HEK293 (cell line): ENCODE data around the gene ELAVL1.

Experiments
- CTCF ChIA-PET: fragments of 350-600 bp; formaldehyde crosslinking; extraction: SDS; loops from one replicate; lab custom pipeline; 2021; ENCODE audit warnings: antibody characterized with exemption; lab: Yijun Ruan, JAX
- POLR2A ChIA-PET: fragments of 300-600 bp; formaldehyde crosslinking; extraction: SDS; loops from one replicate; lab custom pipeline; 2020; ENCODE audit warnings: antibody characterized with exemption, inconsistent platforms; lab: Yijun Ruan, JAX
- H3K27ac ChIP-seq: fragments of 200-500 bp; sonication (Bioruptor generic); 2 replicates; pipeline ENCODE4 v1.5.1; 2014; ENCODE audit warnings: low read depth, low read length, control low read depth, inconsistent platforms; ENCODE audit errors: extremely low read depth
- H3K36me3 ChIP-seq, 2 experiments: fragments of 200-500 bp in 1 of 2; sonication (Bioruptor generic) in 1 of 2; 1 replicate in 1 of 2; 2 replicates in 1 of 2; pipeline ENCODE4 v1.5.1; 2014 to 2017; ENCODE audit warnings: inconsistent platforms in 2 of 2, low read length in 2 of 2; ENCODE audit not compliant: control insufficient read depth in 2 of 2, insufficient read depth in 1 of 2
- H3K4me1 ChIP-seq: fragments of 200-500 bp; sonication (Bioruptor generic); 2 replicates; pipeline ENCODE4 v1.5.1; 2014; ENCODE audit warnings: mild to moderate bottlenecking, low read length, inconsistent platforms; ENCODE audit not compliant: control insufficient read depth, insufficient read depth
- H3K4me3 ChIP-seq: 2 replicates; pipeline ENCODE4 v1.5.1; 2011; ENCODE audit warnings: low read depth, mild to moderate bottlenecking, control low read depth, low read length, moderate library complexity
- H3K9me3 ChIP-seq: fragments of 200-500 bp; sonication (Bioruptor generic); 2 replicates; pipeline ENCODE4 v1.5.1; 2014; ENCODE audit warnings: low read depth, low read length, inconsistent platforms; ENCODE audit not compliant: control insufficient read depth, insufficient read depth
- HOXC10 ChIP-seq: sonication (generic); formaldehyde crosslinking; IDR thresholded peaks from 2 replicates; pipeline ENCODE4 v1.8.1; 2023; ENCODE audit warnings: mild to moderate bottlenecking, missing genetic modification reagents
- KLF8 ChIP-seq: fragments of 450-650 bp; formaldehyde crosslinking; IDR thresholded peaks from 2 replicates; pipeline ENCODE4 v1.5.1; 2016; ENCODE audit warnings: missing biosample characterization, missing genetic modification characterization
- SCRT1 ChIP-seq: fragments of 450-650 bp; formaldehyde crosslinking; IDR thresholded peaks from 2 replicates; pipeline ENCODE4 v1.5.1; 2016; ENCODE audit warnings: missing biosample characterization, missing genetic modification characterization, borderline replicate concordance
- SP2 ChIP-seq: fragments of 450-650 bp; formaldehyde crosslinking; IDR thresholded peaks from 2 replicates; pipeline ENCODE4 v1.5.1; 2016; ENCODE audit warnings: missing biosample characterization, missing genetic modification characterization
- ZBTB1 ChIP-seq: fragments of 450-650 bp; formaldehyde crosslinking; IDR thresholded peaks from 2 replicates; pipeline ENCODE4 v1.5.1; 2016; ENCODE audit warnings: missing biosample characterization, missing genetic modification characterization
- ZFP3 ChIP-seq: fragments of 450-650 bp; formaldehyde crosslinking; IDR thresholded peaks from 2 replicates; pipeline ENCODE4 v1.5.1; 2016; ENCODE audit warnings: low read depth, missing biosample characterization, missing genetic modification characterization
- ZNF157 ChIP-seq: fragments of 450-650 bp; formaldehyde crosslinking; IDR thresholded peaks from 2 replicates; pipeline ENCODE4 v1.5.1; 2016; ENCODE audit warnings: missing biosample characterization, missing genetic modification characterization
- ZNF311 ChIP-seq: fragments of 450-650 bp; formaldehyde crosslinking; IDR thresholded peaks from 2 replicates; pipeline ENCODE4 v1.5.1; 2017; ENCODE audit warnings: missing biosample characterization, missing genetic modification characterization, borderline replicate concordance
- ZNF473 ChIP-seq: fragments of 450-650 bp; formaldehyde crosslinking; IDR thresholded peaks from 2 replicates; pipeline ENCODE4 v1.5.1; 2017; ENCODE audit warnings: missing biosample characterization, missing genetic modification characterization
- ZNF501 ChIP-seq: fragments of 450-650 bp; formaldehyde crosslinking; IDR thresholded peaks from 2 replicates; pipeline ENCODE4 v1.5.1; 2016; ENCODE audit warnings: missing biosample characterization, missing genetic modification characterization
- ZNF530 ChIP-seq: fragments of 450-650 bp; formaldehyde crosslinking; IDR thresholded peaks from 2 replicates; pipeline ENCODE4 v1.5.1; 2016; ENCODE audit warnings: low read depth, missing biosample characterization, missing genetic modification characterization
- ZNF548 ChIP-seq: fragments of 450-650 bp; formaldehyde crosslinking; IDR thresholded peaks from 2 replicates; pipeline ENCODE4 v1.5.1; 2016; ENCODE audit warnings: missing biosample characterization, missing genetic modification characterization
- ZNF561 ChIP-seq: fragments of 450-650 bp; IDR thresholded peaks from 2 replicates; pipeline ENCODE4 v1.5.1; 2018; ENCODE audit warnings: missing biosample characterization, missing genetic modification characterization, borderline replicate concordance
- ZNF658 ChIP-seq: fragments of 450-650 bp; formaldehyde crosslinking; IDR thresholded peaks from 2 replicates; pipeline ENCODE4; 2016; ENCODE audit warnings: missing biosample characterization, missing genetic modification characterization
- ZNF677 ChIP-seq: fragments of 450-650 bp; IDR thresholded peaks from 2 replicates; pipeline ENCODE4 v1.5.0; 2018; ENCODE audit warnings: missing biosample characterization, mild to moderate bottlenecking, missing genetic modification characterization, moderate library complexity
- ZNF747 ChIP-seq: fragments of 450-650 bp; formaldehyde crosslinking; IDR thresholded peaks from 2 replicates; pipeline ENCODE4 v1.5.1; 2016; ENCODE audit warnings: missing biosample characterization, missing genetic modification characterization
- TF ChIP-seq, protein P1 (sequence below): fragments of 450-650 bp; formaldehyde crosslinking; IDR thresholded peaks from 2 replicates; pipeline ENCODE4 v1.5.1; 2016; ENCODE audit warnings: missing biosample characterization, missing genetic modification characterization
- TF ChIP-seq, protein P2 (sequence below): fragments of 450-650 bp; formaldehyde crosslinking; IDR thresholded peaks from 2 replicates; pipeline ENCODE4 v1.5.1; 2016; ENCODE audit warnings: missing biosample characterization, missing genetic modification characterization
- TF ChIP-seq, protein P3 (sequence below): fragments of 450-650 bp; formaldehyde crosslinking; conservative IDR thresholded peaks from 2 replicates; pipeline ENCODE4 v1.5.1; 2016; ENCODE audit warnings: low read depth, missing biosample characterization, missing genetic modification characterization
- TF ChIP-seq, protein P4 (sequence below): fragments of 450-650 bp; formaldehyde crosslinking; IDR thresholded peaks from 2 replicates; pipeline ENCODE4 v1.5.1; 2016; ENCODE audit warnings: missing biosample characterization, missing genetic modification characterization
- TF ChIP-seq, protein P5 (sequence below): IDR thresholded peaks from 2 replicates; pipeline ENCODE4 v1.6.1; 2011; ENCODE audit warnings: mild to moderate bottlenecking, low read depth, low read length, borderline replicate concordance
- TF ChIP-seq, protein P6 (sequence below): fragments of 450-650 bp; formaldehyde crosslinking; IDR thresholded peaks from 2 replicates; pipeline ENCODE4 v1.5.1; 2016; ENCODE audit warnings: missing biosample characterization, missing genetic modification characterization

ELAVL1 gene

DNA sequence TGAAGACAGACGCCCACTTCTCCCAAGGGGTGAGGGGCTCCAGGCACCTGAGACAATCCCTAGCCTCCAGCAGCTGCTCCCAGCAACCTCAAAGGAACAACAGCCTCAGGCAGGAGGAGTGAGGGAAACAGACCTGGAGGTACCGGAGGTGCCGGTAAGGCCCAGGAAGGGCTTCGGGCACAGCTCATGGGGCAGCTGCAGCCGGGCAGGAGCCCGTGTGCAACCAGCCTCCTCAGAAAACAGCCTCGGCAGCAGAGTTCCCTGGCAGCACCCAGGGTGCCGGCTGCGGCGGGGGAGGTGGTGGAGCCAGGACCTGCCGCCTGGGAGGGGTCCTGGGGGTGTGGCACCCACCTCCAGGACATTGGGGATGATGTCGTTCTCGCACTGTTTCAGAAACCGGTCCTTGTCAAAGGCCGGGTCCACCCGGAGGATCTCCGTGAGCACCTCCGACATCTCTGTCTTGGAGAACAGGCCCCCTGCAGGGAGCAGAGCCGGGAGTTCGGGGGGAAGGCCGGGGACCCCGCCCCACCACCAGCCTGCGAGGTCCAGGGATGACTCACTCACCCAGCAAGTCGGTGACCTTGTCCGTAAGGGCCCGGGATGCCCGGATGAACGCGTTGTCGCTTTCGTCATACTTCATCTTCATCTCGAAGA, 73.0 kb downstream of the ELAVL1 start:
- Histone ChIP-seq H3K4me3 (no peak overlapping the region), H3K27ac (no peak overlapping the region), H3K36me3 (peaks cover 23 to 76% of the 10 kb centered on the region in 2 experiments; a peak in 2 of 3 replicates), H3K4me1 (peaks cover 14% of the 10 kb centered on the region), H3K9me3 (no peaks in the 10 kb centered on the region)
- no peak for TF ChIP-seq SP2 (tag by site-specific recombination)
- TF ChIP-seq ZNF501 (tag by site-specific recombination), result no peak
- no peak for TF ChIP-seq ZNF548 (tag by site-specific recombination)
- TF ChIP-seq, protein P1, sequence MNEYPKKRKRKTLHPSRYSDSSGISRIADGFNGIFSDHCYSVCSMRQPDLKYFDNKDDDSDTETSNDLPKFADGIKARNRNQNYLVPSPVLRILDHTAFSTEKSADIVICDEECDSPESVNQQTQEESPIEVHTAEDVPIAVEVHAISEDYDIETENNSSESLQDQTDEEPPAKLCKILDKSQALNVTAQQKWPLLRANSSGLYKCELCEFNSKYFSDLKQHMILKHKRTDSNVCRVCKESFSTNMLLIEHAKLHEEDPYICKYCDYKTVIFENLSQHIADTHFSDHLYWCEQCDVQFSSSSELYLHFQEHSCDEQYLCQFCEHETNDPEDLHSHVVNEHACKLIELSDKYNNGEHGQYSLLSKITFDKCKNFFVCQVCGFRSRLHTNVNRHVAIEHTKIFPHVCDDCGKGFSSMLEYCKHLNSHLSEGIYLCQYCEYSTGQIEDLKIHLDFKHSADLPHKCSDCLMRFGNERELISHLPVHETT, result no peak
- TF ChIP-seq, protein P2, sequence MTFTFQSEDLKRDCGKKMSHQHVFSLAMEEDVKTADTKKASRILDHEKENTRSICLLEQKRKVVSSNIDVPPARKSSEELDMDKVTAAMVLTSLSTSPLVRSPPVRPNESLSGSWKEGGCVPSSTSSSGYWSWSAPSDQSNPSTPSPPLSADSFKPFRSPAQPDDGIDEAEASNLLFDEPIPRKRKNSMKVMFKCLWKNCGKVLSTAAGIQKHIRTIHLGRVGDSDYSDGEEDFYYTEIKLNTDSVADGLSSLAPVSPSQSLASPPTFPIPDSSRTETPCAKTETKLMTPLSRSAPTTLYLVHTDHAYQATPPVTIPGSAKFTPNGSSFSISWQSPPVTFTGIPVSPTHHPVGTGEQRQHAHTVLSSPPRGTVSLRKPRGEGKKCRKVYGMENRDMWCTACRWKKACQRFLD (tag by site-specific recombination), result no peak
- no peak for TF ChIP-seq ZNF530 (tag by site-specific recombination)
- peak; percentile 80 for TF ChIP-seq ZFP3 (tag by site-specific recombination)
- TF ChIP-seq ZNF747, result no peak
- TF ChIP-seq, protein P3, sequence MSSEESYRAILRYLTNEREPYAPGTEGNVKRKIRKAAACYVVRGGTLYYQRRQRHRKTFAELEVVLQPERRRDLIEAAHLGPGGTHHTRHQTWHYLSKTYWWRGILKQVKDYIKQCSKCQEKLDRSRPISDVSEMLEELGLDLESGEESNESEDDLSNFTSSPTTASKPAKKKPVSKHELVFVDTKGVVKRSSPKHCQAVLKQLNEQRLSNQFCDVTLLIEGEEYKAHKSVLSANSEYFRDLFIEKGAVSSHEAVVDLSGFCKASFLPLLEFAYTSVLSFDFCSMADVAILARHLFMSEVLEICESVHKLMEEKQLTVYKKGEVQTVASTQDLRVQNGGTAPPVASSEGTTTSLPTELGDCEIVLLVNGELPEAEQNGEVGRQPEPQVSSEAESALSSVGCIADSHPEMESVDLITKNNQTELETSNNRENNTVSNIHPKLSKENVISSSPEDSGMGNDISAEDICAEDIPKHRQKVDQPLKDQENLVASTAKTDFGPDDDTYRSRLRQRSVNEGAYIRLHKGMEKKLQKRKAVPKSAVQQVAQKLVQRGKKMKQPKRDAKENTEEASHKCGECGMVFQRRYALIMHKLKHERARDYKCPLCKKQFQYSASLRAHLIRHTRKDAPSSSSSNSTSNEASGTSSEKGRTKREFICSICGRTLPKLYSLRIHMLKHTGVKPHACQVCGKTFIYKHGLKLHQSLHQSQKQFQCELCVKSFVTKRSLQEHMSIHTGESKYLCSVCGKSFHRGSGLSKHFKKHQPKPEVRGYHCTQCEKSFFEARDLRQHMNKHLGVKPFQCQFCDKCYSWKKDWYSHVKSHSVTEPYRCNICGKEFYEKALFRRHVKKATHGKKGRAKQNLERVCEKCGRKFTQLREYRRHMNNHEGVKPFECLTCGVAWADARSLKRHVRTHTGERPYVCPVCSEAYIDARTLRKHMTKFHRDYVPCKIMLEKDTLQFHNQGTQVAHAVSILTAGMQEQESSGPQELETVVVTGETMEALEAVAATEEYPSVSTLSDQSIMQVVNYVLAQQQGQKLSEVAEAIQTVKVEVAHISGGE, result no peak
- TF ChIP-seq ZNF473 (tag by site-specific recombination), result no peak
- TF ChIP-seq KLF8, result 0 out of 2 replicates have a peak, but pooled peaks have one; percentile 29
- TF ChIP-seq SCRT1 (tag by site-specific recombination), result no peak
- no peak for TF ChIP-seq ZNF677 (tag by site-specific recombination)
- no peak for TF ChIP-seq ZNF561 (tag by site-specific recombination)
- TF ChIP-seq ZNF311, result no peak
- ChIA-PET POLR2A (interaction anchor here (5.8 kb wide), 1 partner anchor 10 kb away, joined by 60 read pairs; the partner anchor contains the start of gene TIMM44), CTCF (interaction anchor here (1.0 kb wide), 1 partner anchor 11 kb away, joined by 4 read pairs; the partner anchor contains the start of gene TIMM44)

DNA sequence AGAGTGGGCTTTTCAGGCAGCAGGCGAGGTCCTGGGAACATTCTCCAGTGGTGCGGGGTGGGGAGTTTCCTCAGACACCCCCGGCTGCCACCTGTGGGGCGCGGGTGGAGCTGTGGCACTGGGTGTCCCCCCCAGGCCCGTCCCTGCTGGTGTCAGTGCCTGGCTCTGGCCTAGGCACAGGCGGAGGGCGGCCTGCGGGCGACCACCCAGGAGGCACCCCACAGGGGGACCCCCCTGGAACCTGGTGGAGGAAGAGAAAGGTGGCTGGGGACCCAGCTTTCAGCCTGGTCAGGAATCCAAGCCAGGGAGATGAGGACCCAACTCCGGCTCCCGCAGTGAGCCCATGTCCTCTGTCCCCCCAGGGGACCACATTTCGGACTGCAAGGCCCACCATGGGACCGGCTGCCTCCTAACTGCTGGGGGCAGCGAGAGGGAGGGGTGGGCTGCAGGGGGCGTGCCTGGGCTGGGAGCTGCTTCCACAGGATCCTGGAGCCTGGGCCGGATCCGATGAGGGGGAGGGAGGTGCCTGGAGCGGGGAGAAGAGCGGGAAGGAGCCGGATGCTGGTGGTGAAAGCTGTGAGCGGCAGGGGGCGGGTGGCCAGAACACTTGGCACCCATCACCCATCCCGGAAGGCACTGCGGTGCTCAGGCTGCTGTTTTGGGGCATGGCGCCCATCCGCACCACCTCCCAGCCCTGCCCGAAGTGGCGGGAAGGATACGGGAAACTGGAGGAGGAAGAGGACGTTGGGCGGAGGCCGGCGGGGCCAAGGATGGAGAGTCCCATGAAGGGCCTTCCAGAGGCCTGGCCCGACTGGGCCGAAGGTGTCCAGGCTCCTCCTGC, 74.0 kb downstream of the ELAVL1 start:
- POLR2A ChIA-PET, result interaction anchor here (1.1 to 5.8 kb wide), 3 partner anchors 8 to 11 kb away, joined by 3 to 60 read pairs (median 35); partner anchors contain the start of genes SNAPC2 and TIMM44
- H3K4me1 ChIP-seq, result peaks cover 14% of the 10 kb centered on the region
- no peak overlapping the region for H3K4me3 ChIP-seq
- CTCF ChIA-PET, result interaction anchor here (1.0 to 3.5 kb wide), 3 partner anchors 8 to 12 kb away, joined by 3 to 25 read pairs (median 4); partner anchors contain the start of gene TIMM44
- H3K36me3 ChIP-seq, result peaks cover 13 to 73% of the 10 kb centered on the region in 2 experiments; a peak in 2 of 3 replicates
- no peaks in the 10 kb centered on the region for H3K9me3 ChIP-seq
- no peak overlapping the region for H3K27ac ChIP-seq
- TF ChIP-seq ZNF658 (tag by site-specific recombination) (no peak), ZNF157 (tag by site-specific recombination) (no peak), HOXC10 (CRISPR knock-in tag) (no peak), ZBTB1 (tag by site-specific recombination) (no peak)
- TF ChIP-seq, protein P4, sequence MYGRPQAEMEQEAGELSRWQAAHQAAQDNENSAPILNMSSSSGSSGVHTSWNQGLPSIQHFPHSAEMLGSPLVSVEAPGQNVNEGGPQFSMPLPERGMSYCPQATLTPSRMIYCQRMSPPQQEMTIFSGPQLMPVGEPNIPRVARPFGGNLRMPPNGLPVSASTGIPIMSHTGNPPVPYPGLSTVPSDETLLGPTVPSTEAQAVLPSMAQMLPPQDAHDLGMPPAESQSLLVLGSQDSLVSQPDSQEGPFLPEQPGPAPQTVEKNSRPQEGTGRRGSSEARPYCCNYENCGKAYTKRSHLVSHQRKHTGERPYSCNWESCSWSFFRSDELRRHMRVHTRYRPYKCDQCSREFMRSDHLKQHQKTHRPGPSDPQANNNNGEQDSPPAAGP (tag by site-specific recombination), result no peak
- TF ChIP-seq, protein P5, sequence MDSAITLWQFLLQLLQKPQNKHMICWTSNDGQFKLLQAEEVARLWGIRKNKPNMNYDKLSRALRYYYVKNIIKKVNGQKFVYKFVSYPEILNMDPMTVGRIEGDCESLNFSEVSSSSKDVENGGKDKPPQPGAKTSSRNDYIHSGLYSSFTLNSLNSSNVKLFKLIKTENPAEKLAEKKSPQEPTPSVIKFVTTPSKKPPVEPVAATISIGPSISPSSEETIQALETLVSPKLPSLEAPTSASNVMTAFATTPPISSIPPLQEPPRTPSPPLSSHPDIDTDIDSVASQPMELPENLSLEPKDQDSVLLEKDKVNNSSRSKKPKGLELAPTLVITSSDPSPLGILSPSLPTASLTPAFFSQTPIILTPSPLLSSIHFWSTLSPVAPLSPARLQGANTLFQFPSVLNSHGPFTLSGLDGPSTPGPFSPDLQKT, result no peak
- TF ChIP-seq, protein P6, sequence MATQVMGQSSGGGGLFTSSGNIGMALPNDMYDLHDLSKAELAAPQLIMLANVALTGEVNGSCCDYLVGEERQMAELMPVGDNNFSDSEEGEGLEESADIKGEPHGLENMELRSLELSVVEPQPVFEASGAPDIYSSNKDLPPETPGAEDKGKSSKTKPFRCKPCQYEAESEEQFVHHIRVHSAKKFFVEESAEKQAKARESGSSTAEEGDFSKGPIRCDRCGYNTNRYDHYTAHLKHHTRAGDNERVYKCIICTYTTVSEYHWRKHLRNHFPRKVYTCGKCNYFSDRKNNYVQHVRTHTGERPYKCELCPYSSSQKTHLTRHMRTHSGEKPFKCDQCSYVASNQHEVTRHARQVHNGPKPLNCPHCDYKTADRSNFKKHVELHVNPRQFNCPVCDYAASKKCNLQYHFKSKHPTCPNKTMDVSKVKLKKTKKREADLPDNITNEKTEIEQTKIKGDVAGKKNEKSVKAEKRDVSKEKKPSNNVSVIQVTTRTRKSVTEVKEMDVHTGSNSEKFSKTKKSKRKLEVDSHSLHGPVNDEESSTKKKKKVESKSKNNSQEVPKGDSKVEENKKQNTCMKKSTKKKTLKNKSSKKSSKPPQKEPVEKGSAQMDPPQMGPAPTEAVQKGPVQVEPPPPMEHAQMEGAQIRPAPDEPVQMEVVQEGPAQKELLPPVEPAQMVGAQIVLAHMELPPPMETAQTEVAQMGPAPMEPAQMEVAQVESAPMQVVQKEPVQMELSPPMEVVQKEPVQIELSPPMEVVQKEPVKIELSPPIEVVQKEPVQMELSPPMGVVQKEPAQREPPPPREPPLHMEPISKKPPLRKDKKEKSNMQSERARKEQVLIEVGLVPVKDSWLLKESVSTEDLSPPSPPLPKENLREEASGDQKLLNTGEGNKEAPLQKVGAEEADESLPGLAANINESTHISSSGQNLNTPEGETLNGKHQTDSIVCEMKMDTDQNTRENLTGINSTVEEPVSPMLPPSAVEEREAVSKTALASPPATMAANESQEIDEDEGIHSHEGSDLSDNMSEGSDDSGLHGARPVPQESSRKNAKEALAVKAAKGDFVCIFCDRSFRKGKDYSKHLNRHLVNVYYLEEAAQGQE, result no peak
